Activated CD4-positive, alpha-beta T cell treated with anti-CD3 and anti-CD28 coated beads, Interleukin-2, amount 50 U/mL, for 24 hours (primary cell): ENCODE results near the gene CEP72.
A peak's percentile ranks its signal among the peaks of the same experiment; 100 is the strongest.
"Not testable (repeated sequence)": the region's sequence is repeated elsewhere in the genome, so short reads cannot be mapped to it uniquely, and the experiment has no call there.

Source experiments
- DNase-seq, 2 donors: peaks; one replicate each; pipeline ENCODE4 v3.0.0-alpha.2; 2020; ENCODE audit warnings: low read depth in 1 of 2, low spot score in 1 of 2

The CEP72 gene

DNA sequence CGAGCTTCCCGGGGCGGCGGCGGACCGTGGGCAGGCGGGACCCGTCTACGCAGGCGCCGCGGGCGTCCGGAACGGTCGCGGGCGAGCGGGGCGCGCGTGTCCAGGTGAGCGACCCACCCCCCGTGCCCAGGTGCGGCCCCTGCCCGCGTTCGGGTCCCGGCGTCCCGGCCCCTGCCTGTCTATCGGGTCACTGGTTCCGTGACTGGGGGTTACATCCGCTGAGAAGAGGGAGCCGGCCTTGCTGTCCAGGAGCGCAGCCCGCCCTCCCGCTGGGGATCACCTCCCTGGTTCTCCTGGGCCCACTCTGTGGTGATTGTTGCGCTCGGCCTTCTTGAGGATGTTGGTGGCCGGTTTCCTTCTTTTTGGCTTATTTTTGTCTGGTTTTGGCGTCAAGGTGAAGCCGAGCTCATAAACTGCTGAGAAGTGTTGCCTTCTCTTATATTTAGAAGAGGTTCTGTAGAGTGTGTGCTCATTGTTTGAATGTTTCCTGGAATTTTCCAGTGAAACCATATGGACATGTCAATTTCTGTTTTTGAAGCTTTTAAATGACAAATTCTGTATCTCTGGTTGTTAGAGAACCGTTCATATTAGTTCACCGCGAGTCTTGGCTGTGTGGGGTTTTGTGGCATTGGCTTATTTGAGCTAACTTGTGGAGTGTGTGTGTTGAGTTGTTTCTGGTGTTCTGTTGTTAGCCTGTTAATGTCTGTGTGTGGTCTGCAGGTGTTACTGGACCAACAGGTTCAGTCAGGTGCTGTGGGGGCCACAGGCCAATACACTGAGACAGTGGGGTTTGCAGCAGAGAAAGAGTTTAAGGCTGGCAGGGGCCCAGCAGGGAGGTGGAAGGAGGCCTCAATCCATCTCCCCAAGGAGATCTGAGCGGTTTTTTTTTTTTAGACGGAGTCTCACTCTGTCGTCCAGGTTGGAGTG is 621 bp downstream of the CEP72 start:
- DNase-seq, result peak in 1 of 2 donors; percentile 15

DNA sequence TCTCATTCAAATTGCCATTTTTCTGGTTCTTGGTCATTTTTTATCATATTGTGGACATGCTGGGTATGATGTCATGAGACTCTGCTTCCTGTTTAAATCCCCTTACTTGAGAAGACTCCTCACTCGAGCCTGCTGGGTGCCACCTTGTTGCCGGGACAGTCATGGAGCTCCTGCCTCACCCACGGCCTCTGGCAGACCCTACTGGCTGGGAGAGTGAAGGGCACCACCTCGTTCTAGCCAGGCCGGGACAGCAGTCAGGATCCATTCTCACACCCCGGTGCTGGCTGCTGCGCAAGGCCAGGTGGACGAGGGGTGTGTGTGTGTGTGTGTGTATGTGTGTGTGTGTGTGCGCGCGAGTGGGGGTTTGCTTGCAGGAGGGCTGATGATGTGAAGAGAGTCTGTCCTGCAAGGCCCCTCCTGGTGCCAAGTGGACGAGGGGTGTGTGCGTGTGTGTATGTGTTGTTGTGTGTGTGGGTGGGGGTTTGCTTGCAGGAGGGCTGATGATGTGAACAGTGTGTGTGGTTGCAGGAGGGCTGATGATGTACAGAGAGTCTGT is 4.4 kb downstream of the CEP72 start:
- DNase-seq, result no peak

DNA sequence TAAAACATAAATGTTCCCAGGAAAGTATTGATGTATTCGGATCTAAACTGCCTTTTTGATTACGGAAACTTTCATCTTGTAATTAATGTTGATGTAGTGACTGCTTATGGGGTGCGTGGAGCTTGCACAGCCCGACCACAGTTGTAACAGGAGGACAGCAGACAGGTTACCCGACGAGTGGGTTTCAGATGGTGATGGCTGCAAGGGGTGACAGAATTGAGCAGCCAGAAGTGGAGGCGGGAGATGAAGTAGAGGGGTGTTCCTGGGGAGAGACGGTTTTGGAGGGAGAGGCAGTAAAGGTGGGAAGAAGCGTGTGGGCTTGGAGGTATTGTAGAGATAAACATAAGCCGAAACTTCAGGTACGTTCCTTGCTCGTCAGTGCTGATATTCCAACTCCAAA is 5.8 kb downstream of the CEP72 start:
- no peak for DNase-seq

DNA sequence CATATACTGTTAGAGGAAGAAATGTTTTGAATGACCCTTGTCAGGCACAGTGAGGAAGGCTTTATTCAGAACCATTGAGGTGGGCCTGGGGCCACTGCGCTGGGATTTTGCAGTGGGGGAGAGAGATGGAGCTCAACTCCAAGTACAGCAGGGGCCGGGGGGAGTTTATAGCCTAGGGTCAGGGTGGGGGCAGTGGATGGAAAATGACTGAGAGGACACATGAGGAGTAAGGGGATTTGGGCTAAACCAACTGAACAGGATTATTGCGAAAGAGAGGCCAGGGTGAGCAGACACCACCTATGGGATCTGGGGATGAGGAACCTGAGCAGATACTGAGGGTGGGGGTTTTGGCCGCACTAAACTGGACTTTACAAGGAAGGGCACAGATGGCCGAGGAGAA is 6.3 kb downstream of the CEP72 start:
- DNase-seq, result no peak

DNA sequence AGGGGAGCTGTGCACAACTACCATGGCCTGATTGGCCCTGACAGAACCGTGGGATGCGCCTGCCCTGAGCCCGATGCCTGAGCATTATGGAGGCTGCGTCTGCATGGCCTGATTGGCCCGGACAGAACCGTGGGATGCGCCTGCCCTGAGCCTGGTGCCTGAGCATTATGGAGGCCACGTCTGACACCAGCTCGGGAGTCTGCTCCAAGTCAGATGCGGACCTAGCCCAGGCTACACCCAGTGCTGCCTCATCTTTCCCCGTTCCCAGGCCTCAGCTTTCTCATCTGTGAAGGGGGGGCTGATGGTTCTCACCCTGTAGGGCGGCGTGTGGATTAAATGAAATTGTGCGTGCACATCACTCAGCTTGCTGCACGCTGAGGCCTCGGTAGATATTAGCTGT is 7.3 kb downstream of the CEP72 start:
- no peak for DNase-seq

DNA sequence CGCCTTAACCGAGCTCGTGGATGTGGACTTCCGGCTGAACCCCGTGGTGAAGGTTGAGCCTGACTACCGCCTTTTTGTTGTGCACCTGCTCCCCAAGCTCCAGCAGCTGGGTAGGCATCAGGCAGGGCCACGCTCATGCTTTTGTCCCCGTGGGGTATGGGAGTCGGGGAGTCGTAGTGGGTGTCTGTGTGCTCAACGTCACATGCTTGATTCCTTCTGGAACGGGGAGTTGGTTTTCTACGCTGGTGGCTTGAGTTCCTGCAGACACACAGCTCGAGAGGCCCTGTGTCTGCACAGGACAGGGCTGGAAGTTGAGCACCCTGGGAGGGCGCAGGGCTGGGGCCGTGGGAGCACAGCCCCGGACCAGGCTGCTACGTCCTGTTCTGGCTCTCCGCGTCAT is 8.0 kb downstream of the CEP72 start:
- no peak for DNase-seq

DNA sequence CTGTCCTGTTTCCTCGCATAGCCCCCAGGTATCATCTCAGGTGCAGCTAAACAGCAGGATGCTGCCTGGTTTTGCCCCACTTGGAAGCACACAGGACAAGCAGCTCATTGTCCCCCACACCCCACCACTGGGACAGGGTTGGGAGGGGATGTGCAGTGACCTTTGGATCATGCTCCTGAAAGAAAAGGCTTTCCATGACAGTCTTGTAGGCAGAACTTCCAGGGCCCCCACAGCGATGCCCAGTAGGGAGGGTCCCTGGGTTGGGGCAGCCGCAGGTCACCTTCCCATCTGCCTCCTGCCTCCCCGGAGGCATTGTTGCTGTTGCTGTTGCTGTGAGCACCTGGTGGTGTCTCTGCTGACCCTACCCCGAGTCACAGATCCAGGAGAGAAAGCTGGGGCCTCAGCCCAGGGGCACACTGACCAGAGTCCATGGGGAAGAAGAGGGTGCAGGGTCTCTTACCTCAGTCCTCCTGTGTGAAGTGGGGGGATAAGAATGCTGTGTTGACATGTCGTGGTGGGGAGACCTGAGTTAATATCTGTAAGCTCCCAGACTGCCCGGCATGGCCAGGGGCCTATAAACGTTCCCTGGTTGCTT is 8.5 kb downstream of the CEP72 start:
- no peak for DNase-seq

DNA sequence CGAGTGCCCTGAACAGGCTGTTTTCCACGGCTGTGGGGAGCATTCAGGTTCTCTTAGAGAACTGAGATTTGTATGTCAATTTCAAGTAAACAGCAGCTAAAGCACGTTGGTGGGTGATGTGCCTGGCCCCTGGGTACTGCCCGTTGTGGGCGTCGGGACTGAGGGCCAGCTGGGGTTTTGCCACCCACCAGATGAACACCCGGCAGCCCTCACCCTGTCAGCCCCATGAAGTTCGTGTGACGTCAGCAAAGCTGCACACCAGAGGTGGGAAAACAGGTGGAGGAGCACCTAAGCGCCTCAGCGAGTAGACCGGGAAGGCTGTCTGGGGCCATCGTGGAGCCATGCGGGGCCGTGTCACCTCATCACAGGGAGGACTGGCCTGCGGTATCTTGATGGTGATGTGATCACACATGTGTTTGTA is 9.2 kb downstream of the CEP72 start:
- no peak for DNase-seq

DNA sequence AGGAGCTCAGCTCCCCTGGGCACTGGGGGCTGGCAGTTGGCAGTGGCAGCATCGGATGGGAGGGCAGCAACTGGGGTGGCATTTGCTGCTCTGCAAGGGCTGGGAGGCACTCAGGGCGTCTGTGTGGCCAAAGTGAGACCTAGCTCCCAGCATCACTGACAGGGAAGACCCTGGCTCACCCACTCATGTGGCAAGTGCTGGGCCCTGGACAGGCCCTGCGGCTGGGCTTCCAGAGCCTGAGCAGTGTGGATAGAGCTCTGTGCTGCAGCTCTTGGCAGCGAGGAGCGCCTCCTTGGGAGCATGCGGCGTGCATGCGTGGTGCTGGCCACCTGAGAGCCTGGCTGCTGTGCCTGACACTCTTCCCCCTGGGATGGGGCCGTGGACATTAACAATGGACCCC is 10.2 kb downstream of the CEP72 start:
- no peak for DNase-seq

DNA sequence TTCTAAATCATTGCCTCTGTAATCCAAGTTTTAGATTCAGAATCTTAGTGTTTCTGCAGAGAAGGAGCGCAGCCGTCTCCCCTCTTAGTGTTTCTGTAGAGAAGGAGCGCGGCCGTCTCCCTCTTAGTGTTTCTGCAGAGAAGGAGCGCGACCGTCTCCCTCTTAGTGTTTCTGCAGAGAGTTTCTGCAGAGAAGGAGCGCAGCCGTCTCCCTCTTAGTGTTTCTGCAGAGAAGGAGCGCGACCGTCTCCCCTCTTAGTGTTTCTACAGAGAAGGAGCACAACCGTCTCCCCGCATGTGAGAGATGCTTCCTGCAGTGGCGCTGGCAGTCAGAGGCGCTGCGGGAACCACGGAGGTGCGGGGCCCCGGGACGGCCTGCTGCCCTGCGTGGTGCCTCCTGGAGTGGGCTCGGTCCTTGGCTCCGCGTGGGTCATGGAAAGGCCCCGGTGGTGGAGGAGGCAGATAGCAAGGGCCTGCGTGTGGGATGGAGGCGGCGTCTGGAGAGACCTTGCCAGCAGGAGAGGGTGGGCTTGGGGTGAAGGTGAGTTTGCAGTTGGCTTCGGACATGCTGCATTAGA is 10.9 kb downstream of the CEP72 start:
- DNase-seq, result no peak

DNA sequence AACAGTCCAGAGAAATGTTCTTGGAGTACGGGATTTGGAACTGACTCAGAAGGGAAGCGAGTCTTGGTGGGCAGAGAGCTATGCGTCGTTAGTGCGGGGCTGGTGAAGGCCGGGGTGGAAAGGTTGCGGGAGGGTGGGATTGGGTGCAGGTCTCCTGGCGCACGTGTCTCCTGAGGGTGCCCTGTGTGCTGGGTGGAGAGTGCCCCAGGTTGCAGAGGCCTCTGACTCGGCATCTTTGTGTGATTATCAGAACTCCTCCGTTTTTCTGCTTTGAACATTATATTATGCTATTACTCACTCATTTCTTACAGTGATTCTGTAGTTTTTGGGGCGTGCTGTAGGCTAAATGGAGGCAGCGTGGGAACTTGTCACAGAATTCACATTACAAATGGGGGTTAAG is 11.4 kb downstream of the CEP72 start:
- DNase-seq, result no peak

DNA sequence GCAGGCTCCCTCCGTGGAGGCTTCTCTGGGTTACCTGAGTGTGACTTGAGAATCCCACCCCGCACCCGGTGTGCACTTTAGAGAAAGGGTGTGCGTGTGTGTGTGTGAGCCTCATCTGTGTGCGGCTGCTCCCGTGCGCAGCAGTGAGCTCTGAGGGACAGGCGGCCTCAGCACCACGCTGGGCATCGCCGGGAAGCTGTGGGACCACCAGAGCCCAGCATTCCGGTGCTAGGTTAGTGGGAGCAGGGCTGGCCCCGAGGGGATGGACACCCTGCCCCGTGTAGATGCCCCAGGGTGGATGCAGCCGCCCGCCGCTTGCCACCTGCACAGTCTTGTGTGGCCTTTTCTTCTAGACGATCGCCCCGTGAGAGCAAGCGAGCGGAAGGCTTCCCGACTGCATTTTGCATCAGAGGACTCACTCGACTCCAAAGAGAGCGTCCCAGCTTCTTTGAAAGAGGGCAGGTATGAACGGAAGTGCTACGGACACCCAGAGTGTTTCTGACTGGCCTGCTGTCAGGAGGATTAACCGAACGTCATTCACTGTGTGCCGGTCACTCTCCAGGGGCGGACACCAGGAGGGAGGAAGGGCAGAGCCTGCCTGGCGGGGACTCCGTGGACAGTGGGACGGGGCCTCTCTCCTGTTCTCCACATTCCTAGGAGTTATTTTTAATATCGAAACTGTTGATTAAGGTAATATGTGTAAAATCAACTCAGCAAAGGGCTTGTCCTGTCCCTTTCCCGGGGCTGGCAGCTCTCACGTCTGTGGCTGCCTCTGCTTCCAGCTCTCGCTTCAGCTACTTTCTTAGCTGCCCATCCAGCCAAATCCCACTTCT is 12.2 kb downstream of the CEP72 start:
- no peak for DNase-seq

DNA sequence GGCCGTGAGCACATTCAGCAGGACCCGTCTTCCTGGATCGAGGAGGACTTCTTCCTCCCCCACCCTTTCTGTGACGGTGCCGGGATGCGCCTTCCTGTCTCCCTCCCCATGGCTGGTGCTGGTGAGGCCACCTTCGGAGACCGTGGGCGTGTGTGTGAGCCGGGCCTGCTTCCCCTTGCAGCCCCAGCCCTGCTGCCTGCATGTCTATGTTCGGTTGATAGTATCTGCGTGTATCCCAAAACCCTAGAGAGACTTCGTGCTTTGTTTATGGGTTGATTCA is 12.8 kb downstream of the CEP72 start:
- no peak for DNase-seq

DNA sequence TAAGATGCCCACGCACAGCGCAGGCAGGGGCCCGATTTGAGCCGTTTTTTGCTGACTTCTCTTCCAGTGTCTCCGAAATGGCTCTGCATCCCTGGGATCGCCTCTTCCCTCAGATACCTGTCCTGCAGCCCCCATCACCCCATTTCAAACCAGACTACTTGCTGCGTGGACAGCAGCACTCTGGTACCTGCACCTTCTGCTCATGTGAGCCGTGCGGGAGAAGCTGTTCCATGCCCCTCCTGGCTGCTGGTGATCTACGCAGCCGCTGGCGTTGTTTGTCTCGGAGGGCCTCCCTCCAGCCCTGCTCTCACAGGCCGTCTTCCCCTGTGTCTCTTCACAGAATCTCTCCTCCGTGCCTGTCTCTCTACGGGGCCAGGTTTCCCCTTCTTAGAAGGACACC is 13.4 kb downstream of the CEP72 start:
- DNase-seq, result no peak

DNA sequence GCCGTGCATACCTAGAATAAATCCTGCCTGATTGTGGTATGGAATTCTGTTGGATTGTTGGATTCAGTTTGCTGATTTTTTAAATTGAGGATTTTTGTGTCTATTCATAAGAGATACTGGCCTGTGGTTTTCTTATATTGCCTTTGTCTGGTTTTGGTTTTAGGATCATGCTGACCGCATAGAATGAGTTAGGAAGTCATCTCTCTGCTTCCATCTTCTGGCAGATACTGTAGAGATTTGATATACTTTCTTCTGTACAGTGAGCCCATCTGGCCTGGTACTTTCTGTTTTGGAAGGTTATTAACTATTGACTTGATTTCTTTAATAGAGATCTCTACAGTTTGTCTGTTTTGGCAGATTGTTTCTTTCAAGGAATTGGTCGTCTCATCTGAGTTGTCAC is 14.7 kb downstream of the CEP72 start:
- no peak for DNase-seq

DNA sequence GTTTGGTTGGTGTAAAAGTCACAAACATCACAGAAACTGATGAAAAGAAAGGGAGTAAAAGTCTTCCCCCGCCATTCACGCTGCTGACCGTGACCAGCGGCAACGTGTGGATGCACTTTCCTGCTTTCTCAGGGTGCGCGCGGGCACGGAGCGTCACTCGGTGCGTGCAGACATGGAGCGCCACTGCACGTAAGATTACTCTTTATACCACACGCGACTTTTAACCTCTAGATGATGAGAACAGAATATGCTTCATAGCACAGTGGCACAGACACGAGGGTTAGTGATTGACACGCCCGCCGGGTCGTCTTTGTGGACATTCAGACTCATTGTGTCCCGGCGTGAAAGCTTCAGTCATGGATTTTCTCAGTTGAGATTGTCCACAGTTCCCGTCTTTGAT is 15.7 kb downstream of the CEP72 start:
- DNase-seq, result no peak

DNA sequence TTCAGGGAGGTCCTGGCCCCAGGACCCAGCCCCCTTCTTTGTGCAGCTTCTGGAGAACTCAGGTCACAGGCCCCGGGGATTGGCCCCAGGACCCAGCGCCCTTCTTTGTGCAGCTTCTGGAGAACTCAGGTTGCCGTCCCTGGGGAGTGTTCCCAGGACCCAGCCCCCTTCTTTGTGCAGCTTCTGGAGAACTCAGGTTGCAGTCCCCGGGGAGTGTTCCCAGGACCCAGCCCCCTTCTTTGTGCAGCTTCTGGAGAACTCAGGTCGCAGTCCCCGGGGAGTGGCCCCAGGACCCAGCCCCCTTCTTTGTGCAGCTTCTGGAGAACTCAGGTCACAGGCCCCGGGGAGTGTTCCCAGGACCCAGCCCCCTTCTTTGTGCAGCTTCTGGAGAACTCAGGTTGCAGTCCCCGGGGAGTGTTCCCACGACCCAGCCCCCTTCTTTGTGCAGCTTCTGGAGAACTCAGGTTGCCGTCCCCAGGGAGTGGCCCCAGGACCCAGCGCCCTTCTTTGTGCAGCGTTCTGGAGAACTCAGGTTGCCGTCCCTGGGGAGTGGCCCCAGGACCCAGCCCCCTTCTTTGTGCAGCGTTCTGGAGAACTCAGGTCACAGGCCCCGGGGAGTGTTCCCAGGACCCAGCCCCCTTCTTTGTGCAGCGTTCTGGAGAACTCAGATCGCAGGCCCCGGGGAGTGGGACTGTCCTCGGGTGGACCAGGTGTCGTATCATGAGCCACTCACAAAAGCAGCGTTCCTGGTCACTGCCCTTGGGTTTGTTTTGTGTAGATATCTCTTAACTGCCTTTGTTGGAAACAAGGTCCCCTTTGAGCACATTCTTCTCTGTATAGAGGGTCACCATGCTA is 16.4 kb downstream of the CEP72 start:
- DNase-seq, result not testable (repeated sequence)

DNA sequence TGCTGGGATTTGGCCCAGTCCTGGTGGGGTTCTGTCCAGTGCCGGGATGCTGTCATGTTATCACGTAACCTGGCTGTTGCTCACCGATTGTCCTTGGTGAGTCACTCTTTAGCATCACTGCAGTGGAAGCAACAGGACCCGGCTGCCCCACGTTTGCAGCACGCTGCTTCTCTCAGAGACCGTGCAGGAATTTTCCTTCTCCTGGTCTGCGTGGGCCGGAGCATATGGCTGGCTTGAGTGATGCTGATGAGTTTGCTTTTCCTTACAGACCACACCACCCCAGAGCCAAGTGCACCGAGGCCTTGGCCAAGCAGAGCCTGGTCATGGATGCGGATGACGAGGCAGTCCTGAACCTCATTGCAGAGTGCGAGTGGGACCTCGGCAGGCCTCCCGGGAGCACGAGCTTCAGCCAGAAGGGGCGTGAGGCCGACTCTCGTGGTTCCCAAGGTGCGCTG is 21.4 kb downstream of the CEP72 start:
- DNase-seq, result no peak

DNA sequence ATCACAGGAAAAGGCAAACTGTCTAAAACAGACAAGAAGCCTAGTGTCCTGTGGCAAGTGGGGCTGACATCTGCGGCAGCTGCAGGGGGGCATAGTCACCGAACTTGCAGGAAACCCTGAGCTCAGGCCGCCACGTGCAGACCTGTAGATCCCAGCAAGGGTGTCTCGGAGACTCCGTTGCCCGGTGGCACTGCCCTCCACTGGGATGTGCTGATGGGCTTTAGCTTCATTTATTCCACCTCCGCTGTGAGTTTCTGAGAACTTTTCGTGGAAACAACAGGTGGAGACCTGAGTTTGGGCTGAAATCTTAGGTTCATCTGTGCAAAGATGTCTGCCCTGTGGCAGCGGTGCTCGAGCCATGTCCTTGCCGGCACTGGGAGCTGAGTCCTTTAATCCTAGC is 22.1 kb downstream of the CEP72 start:
- DNase-seq, result no peak

DNA sequence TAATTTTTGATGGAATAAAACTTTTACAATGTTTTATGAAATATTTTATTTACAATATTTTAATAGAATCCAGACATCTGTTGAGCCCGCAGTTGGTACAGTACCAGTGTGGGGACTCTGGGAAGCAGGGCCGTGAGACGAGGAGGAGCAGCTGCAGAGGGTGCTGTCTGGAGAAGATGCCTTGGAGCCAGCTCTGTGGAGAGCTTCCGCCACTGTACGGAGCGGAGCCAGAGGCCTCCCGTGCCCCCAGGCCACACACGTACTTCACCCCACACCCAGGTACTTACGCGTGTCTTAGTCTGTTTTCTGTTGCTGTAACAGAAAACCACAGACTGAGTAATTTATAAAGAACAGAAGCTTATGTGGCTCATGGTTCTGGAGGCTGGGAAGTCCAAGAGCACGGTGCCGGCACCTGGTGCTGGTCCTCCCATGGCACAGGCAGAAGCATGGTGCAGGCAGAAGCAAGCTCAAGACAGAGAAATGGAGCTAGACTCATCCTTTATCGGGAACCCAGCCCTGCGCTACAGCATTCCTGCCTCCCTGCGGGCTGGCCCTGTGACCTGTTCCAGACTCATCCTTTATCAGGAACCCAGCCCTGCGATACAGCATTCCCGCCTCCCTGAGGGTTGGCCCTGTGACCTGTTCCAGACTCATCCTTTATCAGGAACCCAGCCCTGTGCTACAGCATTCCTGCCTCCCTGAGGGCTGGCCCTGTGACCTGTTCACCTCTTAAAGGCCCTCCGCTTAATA is 23.3 kb downstream of the CEP72 start:
- DNase-seq, result no peak
